NCI-H748 treated with DMSO at 0.1 percent for 48 hours (cell line): Measurements from ENCODE around the gene ST6GAL2.

Source experiments
- DNase-seq: peaks from one replicate; lab custom pipeline; 2025; lab: John Stamatoyannopoulos, UW

ST6GAL2 gene

GRCh38 chr2:106827158-106827557 lies 58.8 kb downstream of the ST6GAL2 start:
- no peak for DNase-seq

- DNase-seq: no peak
Measured at GRCh38 chr2:106825161-106825560, 60.8 kb downstream of the ST6GAL2 start.

- DNase-seq: no peak
Measured at GRCh38 chr2:106816974-106817373, 69.0 kb downstream of the ST6GAL2 start.

- no peak for DNase-seq
Measured at GRCh38 chr2:106812841-106813240, 73.1 kb downstream of the ST6GAL2 start.

- DNase-seq: no peak
Measured at GRCh38 chr2:106812383-106812782, 73.6 kb downstream of the ST6GAL2 start.

- DNase-seq: no peak
Measured at GRCh38 chr2:106805716-106806115, 80.3 kb downstream of the ST6GAL2 start.

GRCh38 chr2:106804161-106804560 lies 81.8 kb downstream of the ST6GAL2 start:
- no peak for DNase-seq

- DNase-seq: no peak
Measured at GRCh38 chr2:106800976-106801655, 84.9 kb downstream of the ST6GAL2 start.

- no peak for DNase-seq
Measured at GRCh38 chr2:106800180-106800579, 85.8 kb downstream of the ST6GAL2 start.

- DNase-seq: no peak
Measured at GRCh38 chr2:106798826-106799552, 87.0 kb downstream of the ST6GAL2 start.

GRCh38 chr2:106797494-106797893 lies 88.5 kb downstream of the ST6GAL2 start:
- no peak for DNase-seq

GRCh38 chr2:106792671-106793070 lies 93.3 kb downstream of the ST6GAL2 start:
- DNase-seq: no peak

- DNase-seq: no peak
Measured at GRCh38 chr2:106789185-106789584, 96.8 kb downstream of the ST6GAL2 start.

- DNase-seq: no peak
Measured at GRCh38 chr2:106782681-106783080, 103.3 kb downstream of the ST6GAL2 start.

GRCh38 chr2:106781196-106781595 lies 104.8 kb downstream of the ST6GAL2 start:
- no peak for DNase-seq

- DNase-seq: no peak
Measured at GRCh38 chr2:106771811-106772210, 114.2 kb downstream of the ST6GAL2 start.

- DNase-seq: no peak
Measured at GRCh38 chr2:106770986-106771385, 115.0 kb downstream of the ST6GAL2 start.

GRCh38 chr2:106764614-106765013 lies 121.4 kb downstream of the ST6GAL2 start:
- no peak for DNase-seq

- no peak for DNase-seq
Measured at GRCh38 chr2:106759966-106760365, 126.0 kb downstream of the ST6GAL2 start.

- no peak for DNase-seq
Measured at GRCh38 chr2:106758901-106759497, 127.0 kb downstream of the ST6GAL2 start.
